DMS53 treated with DMSO at 0.1 percent for 48 hours (cell line): ENCODE results near the gene TCEAL9.
"Not testable (repeated sequence)": the region's sequence is repeated elsewhere in the genome, so short reads cannot be mapped to it uniquely, and the experiment has no call there.

ENCODE experiments used
- DNase-seq: peaks from one replicate; lab custom pipeline; 2025; ENCODE audit not compliant: unreplicated experiment; lab: John Stamatoyannopoulos, UW

Gene TCEAL9

DNA sequence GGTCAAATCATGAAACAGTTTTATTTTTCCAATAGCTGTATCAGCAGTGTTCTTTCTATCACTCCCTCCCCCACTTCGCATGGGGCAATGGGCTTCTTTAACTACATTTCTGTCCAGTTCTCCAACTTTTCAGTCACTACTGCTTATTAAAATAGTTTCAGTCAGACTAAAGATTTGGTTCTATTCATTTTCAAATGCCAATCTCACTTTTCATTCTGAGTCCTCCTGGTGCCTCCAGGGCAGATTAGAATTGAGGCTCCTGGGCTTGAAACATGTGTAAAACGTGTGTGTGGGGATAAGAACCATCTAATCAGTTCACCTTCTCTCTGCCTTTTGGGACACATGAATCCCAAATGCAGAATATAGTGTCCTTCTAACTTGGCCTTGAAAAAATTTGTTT, 16.6 kb downstream of the TCEAL9 start:
- no peak for DNase-seq

DNA sequence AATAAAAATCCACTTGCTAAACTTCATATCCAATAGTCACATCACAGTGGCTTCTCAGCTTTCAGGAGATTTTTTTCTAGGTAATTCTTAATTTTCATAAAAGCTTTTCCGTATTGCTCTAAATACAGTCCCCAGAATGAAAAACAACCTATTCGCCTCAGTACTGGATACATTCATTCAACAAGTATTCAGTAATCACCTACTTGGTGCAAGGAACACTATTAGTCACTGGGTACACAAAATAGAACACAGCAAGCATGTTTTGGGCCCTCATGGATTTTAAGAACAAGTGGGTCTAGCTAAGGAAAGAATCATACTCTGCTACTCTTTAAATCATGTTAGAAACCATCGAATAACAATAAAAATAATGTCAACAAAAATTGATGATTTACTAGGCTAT, 17.3 kb downstream of the TCEAL9 start:
- no peak for DNase-seq

DNA sequence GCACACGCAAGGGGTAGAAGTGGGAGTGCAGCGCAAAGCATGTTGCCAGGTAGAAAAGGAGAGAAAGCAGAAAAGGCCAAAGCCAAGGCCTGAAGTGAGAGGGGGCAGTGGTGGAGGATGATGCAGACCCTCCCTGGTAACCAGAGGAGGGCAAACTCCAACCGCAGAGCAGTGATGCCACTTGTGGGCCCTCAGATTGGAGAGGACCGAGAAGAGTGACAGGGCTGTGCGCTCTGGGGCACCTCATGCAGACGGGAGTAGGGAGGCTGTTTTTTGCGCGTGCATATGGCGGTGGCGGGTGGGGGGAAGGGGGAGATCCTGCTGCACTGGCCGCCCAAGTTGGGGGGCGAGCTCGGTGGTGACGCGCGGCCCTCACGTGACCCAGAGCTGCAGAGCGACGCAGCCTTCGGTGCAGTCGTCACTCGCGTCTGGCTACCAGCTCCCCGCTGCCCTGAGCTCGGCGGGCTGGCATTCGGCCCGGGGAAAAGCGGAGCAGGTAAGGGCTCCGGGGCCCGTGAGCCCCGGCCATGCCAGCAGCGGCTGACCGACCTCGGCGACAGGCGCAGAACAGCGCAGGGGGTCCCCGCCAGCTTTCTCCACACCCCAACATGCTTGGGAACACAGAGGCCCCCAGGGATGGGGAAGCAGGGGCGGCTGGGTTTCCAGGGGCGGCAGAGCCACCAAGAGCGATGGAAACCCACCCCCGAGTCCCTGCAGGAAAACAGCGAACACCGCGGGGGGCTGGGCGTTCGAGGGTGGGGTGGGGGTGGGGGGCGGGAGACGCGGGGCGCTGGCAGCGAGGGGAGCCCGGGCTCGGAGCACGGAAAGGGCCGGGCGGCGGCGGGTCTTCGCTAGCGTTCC, 20.0 kb downstream of the TCEAL9 start, which contains the start of gene BEX3:
Gene BEX3 (plus strand): TSS at position 421 of the 861 bp plus-strand sequence. CDS start 984 bp downstream, outside the sequence.
- no peak for DNase-seq

DNA sequence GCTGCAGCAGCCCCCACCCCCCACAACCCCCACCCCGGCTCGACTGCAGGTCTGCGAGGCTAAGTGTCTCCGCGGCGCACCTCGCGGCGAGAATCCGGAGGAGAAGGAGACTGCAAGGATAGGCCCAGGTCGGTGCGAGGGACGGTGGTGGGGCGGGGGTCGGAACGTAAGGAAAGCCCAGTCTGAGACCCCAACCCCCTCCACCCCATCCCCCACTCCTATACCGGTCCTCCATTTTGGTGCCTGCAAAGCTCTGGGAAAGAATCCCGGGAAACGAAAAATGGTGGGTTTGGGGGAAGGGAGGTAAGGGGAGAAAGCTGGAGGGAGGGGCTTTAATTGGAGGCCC, 20.6 kb downstream of the TCEAL9 start:
- no peak for DNase-seq

DNA sequence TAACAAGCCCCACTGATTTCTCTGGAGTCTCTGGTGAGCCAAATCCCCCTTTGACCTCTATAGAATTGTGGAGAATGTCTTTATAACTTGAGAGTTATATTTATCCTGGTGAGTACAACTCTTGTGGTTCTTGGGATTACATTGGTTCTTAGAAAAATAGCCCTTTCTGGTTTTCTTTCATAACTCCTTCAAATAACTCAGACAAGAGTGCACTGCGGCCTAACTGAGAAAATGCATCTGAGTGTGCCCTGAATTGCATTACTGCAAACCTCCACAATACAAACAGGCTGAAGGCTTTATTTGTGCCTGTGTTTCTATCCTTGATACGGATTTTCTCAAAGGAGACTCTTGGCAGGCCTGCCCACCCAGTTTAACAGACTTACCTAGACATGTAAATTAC, 22.7 kb downstream of the TCEAL9 start:
- DNase-seq, result no peak

DNA sequence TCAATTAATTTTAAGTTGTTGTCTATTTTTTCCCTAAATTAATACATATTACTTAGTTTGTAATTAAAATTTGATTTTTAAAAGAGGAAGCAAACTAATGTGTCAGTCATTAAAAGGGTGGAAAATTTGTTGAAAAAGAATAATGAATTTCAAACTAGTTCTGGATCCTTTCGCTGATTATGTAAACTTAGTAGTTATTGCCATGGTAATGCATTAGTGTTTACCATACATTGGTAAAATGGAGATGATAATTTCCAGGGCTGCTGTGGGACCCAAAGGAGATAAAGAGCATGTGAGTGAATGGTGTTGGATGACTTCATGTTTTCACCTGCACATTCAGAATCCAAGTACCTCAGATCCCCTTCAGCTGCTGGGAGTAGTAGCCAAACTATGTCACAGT, 26.6 kb downstream of the TCEAL9 start:
- no peak for DNase-seq

DNA sequence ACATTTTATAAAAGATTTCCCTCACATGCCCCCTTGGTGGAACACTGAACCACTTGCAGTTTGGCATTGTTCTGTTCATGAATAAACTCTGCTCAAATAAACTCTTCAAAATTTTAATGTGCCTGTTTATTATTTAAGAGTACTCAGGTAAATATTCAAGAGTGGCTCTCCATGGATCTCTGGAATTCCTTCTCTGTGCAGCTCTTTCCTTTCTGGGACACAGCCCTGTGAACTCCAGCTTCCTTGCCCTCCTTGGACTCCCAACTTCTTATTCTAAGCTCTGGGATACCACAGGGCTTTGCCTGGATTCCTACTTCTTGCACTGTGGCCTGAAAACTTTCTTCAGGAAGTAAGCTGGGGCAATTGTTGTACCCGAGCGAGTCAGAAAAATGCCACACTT, 28.4 kb downstream of the TCEAL9 start:
- no peak for DNase-seq

DNA sequence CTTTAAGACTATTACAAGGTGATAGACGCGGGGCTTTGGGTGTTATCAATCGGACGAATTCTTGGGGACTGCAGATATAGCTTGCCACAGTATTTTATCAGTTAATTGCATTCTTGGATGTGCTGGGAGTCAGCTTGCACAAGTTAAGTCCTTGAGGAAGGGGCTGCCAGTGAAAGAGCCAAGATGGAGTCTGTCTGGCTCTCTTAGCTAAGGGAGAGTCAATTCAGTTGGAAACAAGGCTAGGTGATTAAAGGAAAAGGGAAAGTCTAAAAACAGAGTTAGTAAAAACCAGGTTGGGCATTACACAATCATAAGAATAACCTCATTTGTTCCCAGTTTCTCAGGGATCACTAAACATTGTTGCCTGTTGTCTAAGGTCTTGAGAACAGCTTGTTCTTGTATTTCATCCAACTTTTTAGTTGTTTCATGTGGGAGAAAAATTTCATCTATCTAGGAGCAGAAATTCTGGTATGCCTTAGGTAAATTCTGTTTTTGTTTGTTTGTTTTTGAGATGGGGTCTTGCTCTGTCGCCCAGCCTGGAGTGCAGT, 29.1 kb downstream of the TCEAL9 start:
- not testable (repeated sequence) for DNase-seq

DNA sequence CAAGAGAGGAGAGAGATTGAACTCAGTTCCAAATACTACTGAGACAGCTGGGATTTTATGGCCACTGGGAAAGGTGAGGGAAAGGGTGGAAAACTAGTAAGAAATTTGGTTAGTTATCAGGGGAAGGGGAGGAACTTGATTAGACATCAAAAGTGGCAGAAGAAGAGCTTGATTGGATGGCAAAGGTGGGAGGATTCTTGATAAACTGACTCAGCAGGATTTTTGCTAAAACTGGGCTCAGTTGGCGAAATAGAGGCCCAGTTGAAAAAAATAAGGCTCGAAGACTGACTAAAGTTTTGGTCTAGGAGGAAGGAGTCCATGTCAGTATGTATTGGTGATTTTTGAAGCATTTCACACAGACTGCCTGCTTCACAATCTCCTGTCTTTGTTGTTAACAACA, 30.0 kb downstream of the TCEAL9 start:
- no peak for DNase-seq

DNA sequence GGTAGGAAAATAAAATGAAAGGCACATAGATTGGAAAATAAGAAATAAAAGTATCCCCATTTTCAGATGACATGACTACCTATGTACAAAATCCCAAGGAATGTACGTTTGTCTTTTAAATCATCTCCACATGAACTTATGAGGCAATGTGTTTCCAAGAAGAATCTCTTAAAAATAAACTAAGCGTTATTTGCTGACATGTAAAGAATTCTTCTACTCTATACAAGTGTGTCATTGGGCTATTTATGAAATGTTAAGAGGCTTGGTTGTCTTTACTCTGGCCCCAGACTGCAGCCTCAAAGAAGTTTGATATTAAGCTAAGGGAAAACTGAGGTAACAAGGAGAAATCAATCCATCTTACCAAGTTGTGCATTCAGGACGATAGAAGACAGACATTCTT, 37.2 kb downstream of the TCEAL9 start:
- no peak for DNase-seq

DNA sequence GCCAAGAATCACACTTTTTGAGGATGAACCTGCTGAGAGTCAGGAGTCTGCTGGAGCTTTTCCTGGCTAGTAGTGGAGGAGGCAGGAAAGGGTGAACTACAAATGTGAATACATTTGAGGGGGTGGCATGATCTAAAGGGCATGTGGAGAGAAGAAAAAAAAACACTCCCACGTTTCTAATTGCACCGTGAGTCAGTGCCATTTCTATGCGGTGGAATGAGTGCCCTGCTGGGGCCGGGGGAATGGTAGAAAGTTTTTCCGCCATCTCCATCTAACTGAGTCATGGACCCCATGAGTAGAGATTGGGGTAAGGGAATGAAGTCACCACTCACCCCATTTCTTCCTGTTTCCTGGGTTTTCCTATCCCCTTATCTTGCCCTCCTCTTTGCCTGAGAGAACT, 39.9 kb downstream of the TCEAL9 start:
- DNase-seq, result no peak

DNA sequence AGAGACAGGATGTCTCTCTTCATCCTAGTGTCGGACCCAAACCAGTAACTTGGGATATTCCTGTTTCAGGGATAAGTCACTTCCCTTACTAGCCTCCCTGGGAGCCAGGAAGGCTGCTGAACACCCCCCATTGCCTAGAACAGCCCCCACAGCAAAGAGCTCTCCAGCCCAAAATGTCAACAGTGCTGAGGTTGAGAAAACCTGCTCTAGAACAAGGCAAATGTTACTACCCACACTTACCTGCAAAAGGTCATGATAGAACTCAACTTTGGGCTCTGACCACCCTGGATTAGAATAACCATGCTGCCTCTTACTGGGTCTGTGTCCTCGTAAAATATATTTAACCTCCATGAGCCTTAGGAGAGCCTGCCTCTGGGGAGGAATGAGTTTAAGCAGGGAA, 40.4 kb downstream of the TCEAL9 start:
- no peak for DNase-seq

DNA sequence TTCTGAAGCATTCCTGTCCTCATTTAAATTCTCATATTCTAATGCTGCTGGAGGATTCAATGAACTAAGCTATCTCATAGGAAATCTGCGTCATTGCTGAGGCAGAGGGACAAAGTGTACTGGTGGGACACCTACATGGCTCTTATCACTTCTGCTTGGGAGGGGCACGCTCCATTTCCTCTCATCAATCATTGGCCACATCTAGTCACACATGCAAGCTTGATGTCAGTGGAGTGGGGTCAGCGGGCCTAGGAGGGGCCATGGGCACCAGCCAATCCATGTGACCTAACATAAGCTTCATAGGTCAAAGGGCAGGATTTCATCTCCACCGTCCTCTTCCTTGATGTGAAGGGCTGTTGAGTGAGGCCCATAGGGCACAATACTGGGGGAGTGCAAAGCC, 41.4 kb downstream of the TCEAL9 start:
- no peak for DNase-seq

DNA sequence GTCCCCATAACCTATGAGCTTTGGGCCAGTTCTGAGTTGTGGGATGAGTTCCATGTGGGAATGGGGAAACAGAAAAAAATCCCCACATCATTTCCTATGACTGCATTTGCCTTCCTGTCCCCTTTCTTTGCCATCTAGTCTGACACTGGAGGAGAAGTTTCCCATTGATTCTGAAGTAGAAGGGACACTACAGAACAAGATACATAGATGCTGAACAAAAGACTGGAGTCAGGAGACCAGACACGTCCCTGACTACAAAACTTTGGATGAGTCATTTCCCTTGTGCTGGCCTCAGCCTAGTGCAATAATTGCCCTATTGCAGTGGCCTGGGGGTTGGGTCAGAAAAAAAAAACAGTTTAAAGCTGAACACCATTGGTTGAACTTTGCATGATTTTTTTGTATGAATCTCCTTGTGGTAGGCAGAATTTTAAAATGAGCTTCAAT, 42.1 kb downstream of the TCEAL9 start:
- DNase-seq, result no peak

DNA sequence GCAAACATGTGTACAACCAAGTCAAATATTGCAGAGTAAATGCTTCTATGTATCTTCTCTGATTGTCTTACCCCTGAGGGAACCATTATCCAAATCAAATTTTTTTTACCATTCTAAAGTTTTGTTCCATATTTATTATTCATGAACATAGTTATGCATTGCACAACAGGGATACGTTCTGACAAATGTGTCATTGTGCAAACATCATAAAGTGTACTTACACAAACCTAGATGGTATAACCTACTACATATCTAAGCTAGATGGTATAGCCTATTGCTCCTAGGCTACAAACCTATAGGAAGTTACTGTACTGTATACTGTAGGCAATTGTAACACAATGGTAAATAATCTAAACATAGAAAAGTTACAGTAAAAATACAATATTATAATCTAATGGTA, 43.4 kb downstream of the TCEAL9 start:
- no peak for DNase-seq

DNA sequence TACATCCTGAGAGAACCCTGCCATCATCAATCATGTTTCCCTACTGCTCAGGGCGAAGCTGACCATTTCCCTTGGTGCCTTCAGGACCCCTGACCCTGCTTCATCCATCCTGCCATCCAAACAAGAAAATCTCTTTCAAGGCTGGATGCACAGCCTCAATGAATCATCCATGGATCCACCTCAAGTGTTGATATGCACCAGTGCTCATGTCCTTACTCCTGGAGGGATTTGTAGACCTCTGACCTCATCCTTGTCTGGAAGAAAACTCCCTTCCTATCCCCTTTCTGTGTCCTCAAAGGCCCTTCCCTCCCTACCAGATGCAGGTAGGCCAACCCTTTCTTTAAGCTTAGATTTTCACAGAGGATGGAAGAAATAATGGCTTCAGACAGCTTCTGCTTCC, 44.6 kb downstream of the TCEAL9 start:
- no peak for DNase-seq

DNA sequence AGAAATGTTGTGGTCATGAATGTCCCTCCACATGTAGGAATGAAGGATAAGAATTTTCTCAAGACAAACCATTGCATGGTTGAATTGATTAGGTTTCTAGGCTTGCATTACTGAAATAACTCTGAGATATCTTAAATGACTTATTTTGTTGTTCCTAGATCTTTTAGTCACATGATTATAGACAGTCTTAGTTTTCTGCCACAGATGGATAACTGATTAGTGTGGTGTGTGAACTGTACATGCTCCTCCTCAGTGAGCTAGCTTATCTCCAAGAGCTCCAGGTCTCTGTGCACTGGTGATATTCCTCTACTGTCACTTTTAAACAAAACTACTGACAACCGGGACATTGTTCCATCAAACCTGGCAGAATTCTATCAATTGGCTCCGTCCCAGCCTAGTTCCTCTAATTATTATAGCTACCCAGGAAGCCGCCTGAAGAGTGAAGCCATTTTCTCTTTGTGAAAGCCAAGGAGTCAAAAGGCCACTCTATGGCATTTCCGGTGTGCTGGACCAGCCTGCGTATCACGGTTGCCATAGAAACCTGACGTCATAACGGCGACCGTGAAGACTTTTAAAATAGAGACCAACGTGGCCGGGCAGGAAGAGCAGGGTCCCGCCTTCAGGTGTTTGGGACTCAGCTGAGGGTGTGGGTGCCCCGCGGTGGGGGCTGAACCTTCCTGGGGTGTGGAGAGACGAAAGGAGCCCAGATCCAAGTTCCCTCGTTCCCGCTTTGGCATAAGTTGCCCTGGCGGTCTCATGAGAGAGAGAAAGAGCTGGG, 48.1 kb downstream of the TCEAL9 start:
- peak; percentile 49 for DNase-seq

DNA sequence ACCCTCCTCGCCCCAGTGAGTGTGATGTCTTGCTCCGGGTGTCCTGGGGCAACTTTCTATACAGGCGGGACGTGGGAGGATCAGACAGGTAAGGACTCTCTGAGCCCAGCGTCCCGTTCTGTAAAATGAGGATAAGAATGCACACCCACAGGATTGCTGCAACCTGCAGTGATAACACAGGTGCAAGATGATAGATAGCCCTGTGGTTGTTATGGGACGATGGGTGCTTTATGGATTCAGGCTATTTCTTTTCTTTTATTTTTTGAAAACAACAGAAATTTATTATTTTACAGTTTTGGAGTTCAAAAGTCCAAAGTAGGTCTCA, 48.7 kb downstream of the TCEAL9 start:
- no peak for DNase-seq

DNA sequence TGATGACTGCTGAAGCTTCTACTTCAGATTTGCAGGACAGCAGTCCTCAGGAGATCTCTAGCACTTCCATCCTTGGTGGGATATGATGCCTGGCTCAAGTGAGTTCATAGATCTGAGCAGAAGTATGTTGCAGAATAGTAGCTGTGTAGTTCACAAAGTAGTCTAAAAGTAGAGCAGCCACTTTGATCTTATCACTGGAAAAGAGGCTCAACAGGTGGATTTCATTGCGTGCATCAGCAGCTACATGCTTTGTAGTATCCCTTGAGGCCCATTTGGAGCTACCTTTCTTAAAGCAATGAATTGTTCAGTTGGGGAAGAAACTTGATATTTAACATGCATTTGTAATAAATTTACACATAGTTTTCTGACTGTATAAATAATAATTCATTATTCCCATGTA, 50.0 kb downstream of the TCEAL9 start:
- no peak for DNase-seq

DNA sequence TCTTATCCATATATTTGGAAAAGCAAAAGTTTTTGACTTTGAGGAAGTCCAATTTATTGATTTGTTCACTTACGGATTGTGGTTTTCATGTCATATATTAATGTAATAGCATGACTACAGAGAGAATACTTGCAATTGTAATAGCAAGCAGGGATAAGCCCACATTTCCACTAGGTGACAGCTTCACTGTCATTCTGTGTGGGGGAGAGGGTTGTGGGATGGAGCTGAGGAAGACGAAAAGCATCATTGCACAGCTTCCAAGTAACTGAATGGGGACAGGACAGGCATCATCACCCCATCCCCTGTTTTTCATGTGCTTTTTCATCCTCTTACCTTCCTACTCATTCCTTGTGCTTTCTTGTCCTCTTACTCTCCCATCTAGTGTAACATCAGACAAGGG, 51.5 kb downstream of the TCEAL9 start:
- no peak for DNase-seq
